T-cell (primary cell): Measurements from ENCODE around the gene PEAR1. TPM values are rescaled to one million over a fixed set of nuclear protein-coding genes. Genes with fewer than 3 reads are reported as not detected.

Source experiments
- ATAC-seq, 4 experiments: fragments of 200-7000 bp in 3 of 4; fragments of 150-1000 bp in 1 of 4; cut with Tn5 transposase; replicated peaks in 1 of 4; 1 replicate in 3 of 4; 2 replicates in 1 of 4; pipeline ENCODE4 v1.10.0; 2021; ENCODE audit warnings: moderate library complexity in 3 of 4, mild to moderate bottlenecking in 2 of 4, moderate number of reproducible peaks in 1 of 4
- CTCF ChIA-PET, 2 donors: fragments of 300-600 bp; sonication (Branson Sonifier 250); formaldehyde crosslinking; loops; one replicate each; lab custom pipeline; 2022; ENCODE audit warnings: antibody characterized with exemption in 2 of 2; lab: Charles Lee
- POLR2A ChIA-PET, 2 donors: fragments of 300-600 bp; sonication (Branson Sonifier 250); formaldehyde crosslinking; loops; one replicate each; lab custom pipeline; 2022; ENCODE audit warnings: antibody characterized with exemption in 2 of 2; lab: Charles Lee
- DNase-seq, 35 experiments: peaks; one replicate each; pipeline versions ENCODE4 v3.0.0 to v3.0.0-alpha.2; 2013 to 2023
- H3K27ac ChIP-seq: one replicate; pipeline ENCODE4 v1.5.1; 2013; ENCODE audit warnings: low read length
- H3K27me3 ChIP-seq, 2 experiments: replicated peaks in 1 of 2; 1 replicate in 1 of 2; 2 replicates in 1 of 2; pipeline versions ENCODE4 v1.6.1 to v1.7.0; 2013; ENCODE audit warnings: low read length in 1 of 2, mixed read lengths in 1 of 2; ENCODE audit not compliant: control insufficient read depth in 2 of 2, insufficient read depth in 2 of 2; ENCODE audit errors: extremely low read depth in 1 of 2
- H3K36me3 ChIP-seq, 2 donors: 1 replicate in 1 of 2; 2 replicates in 1 of 2; pipeline versions ENCODE4 v1.6.1 to v1.7.0; 2013; ENCODE audit warnings: low read length in 1 of 2; ENCODE audit not compliant: control insufficient read depth in 2 of 2, insufficient read depth in 1 of 2; ENCODE audit errors: extremely low read depth in 1 of 2
- H3K4me1 ChIP-seq, 2 experiments: 1 replicate in 1 of 2; 2 replicates in 1 of 2; pipeline versions ENCODE4 v1.6.1 to v1.7.0; 2013; ENCODE audit warnings: low read length in 2 of 2, mixed read lengths in 1 of 2; ENCODE audit not compliant: insufficient read depth in 2 of 2, control insufficient read depth in 1 of 2; ENCODE audit errors: extremely low read depth in 1 of 2
- H3K4me3 ChIP-seq, 2 donors: 1 replicate in 1 of 2; 2 replicates in 1 of 2; pipeline versions ENCODE4 v1.5.1 to v1.7.0; 2013; ENCODE audit warnings: mild to moderate bottlenecking in 2 of 2, low read length in 1 of 2, moderate library complexity in 1 of 2; ENCODE audit not compliant: control insufficient read depth in 1 of 2; ENCODE audit errors: extremely low read depth in 1 of 2
- H3K9me3 ChIP-seq: 2 replicates; pipeline ENCODE4 v1.7.0; 2013
- H3K27ac Mint-ChIP-seq, 2 donors: one replicate each; pipeline ENCODE4 v1.8.0; 2020 to 2021; ENCODE audit warnings: mild to moderate bottlenecking in 2 of 2, mixed read lengths in 2 of 2
- H3K27me3 Mint-ChIP-seq, 2 donors: one replicate each; pipeline ENCODE4 v1.8.0; 2021 to 2022; ENCODE audit warnings: mixed read lengths in 2 of 2
- H3K36me3 Mint-ChIP-seq: one replicate; pipeline ENCODE4 v1.8.0; 2021; ENCODE audit warnings: mixed read lengths
- H3K4me1 Mint-ChIP-seq, 3 donors: one replicate each; pipeline ENCODE4 v1.8.0; 2020 to 2022; ENCODE audit warnings: mixed read lengths in 3 of 3, mild to moderate bottlenecking in 1 of 3
- H3K4me3 Mint-ChIP-seq, 3 donors: one replicate each; pipeline ENCODE4 v1.8.0; 2020 to 2022; ENCODE audit warnings: mild to moderate bottlenecking in 3 of 3, mixed read lengths in 3 of 3, moderate library complexity in 3 of 3
- H3K9me3 Mint-ChIP-seq, 3 donors: one replicate each; pipeline ENCODE4 v1.8.0; 2020 to 2022; ENCODE audit warnings: mixed read lengths in 3 of 3
- WGBS: methylation state at CpG from one replicate; pipeline ENCODE4 v1.1.5; 2013; ENCODE audit warnings: missing lambda C conversion rate; ENCODE audit not compliant: insufficient coverage; 5-methylcytosine and 5-hydroxymethylcytosine counted together
- total RNA-seq, 35 experiments: library from RNA in 6 of 35; stranded (reverse) in 6 of 35; fragments of 120-200 nt in 1 of 35; gene quantifications; one replicate each; pipeline versions ENCODE4 v1.2.1 to v1.2.4 and lab custom pipeline; 2013 to 2026

PEAR1 gene
- total RNA-seq, 5 donors from 2014 or later (not counting 1 experiment from before 2014, with no cell fraction given): 0.09 to 0.67 (median 0.28) TPM

DNA sequence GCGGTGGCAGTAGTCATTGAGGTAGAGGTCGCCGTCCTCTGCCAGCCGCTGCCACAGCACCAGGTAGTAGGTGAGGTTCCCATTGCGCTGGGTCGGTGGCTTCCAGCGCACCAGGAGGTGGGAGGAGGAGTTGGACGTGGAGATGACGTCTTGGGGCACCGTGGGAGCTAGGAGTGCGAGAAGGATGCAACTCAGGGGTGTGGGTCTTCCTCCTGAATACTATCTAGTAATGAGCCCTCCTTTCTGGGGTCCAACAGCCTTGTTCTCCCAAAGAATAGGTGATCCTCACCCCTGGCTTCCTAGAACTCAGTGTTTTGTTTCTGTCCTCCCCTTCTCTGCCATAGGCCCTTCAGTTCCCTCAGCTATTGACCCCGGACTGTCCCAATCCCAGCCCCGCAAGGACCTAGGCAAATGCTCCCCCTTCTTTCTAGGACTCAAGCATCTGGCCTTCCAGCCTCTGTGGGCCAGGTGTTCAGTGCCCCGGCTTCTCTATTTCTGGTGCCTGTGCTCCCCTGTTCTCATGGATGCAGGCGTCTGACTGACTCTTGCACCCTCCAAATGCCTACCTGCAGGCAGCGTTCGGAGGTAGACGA lies 47.5 kb upstream of the PEAR1 start:
- Histone ChIP-seq H3K27me3 (peaks cover 10 to 75% of the 10 kb centered on the region in 2 experiments), H3K27ac (no peak overlapping the region), H3K9me3 (no peaks in the 10 kb centered on the region), H3K4me1 (peaks cover 0 to 30% of the 10 kb centered on the region in 2 experiments), H3K4me3 (no peak overlapping the region), H3K36me3 (no peaks in the 10 kb centered on the region)
- H3K4me3 Mint-ChIP-seq: peak overlapping the region in 1 of 3 donors; percentile 70
- H3K27ac Mint-ChIP-seq: no peak overlapping the region
- H3K4me1 Mint-ChIP-seq: peaks cover 24 to 39% (median 39%) of the 10 kb centered on the region in 3 donors
- POLR2A ChIA-PET: interaction anchor here in 1 of 2 donors (0.5 kb wide), 1 partner anchor 104 kb away, joined by 3 read pairs; no protein-coding TSS in a partner anchor
- CTCF ChIA-PET: no interaction called here
- no peaks in the 10 kb centered on the region for H3K9me3 Mint-ChIP-seq
- no peak for DNase-seq
- H3K36me3 Mint-ChIP-seq: peaks cover 2% of the 10 kb centered on the region
- no peak for ATAC-seq
- peaks cover 27 to 65% of the 10 kb centered on the region in 2 donors for H3K27me3 Mint-ChIP-seq
- 56% methylated on average over 14 of the region's 18 CpGs for WGBS

DNA sequence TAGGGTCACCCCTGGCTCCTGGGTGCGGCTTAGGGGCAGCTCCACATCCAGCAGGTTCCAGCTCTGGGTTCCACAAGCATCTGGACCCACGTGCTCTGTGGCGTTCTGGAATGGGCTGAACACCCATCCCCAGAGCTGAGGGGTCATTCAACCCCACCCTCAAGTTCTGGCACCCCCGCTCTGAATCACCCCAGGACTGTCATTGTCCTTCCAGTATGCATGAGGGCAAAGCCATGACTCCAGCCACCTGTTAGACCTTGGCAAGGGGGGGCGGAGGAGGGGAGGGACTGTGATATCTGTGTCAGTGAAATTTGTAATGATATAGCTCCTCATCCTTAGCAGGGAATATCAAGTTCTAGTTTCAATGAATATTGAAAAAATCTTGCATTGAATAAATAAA lies 46.9 kb upstream of the PEAR1 start:
- no peak overlapping the region for H3K4me3 ChIP-seq
- WGBS: 90% methylated on average over 3 of the region's 5 CpGs
- Mint-ChIP-seq H3K36me3 (peaks cover 2% of the 10 kb centered on the region), H3K9me3 (no peaks in the 10 kb centered on the region), H3K4me3 (peak overlapping the region in 1 of 3 donors; percentile 27), H3K27me3 (peaks cover 26 to 59% of the 10 kb centered on the region in 2 donors), H3K27ac (no peak overlapping the region), H3K4me1 (peaks cover 24 to 39% (median 39%) of the 10 kb centered on the region in 3 donors)
- H3K4me1 ChIP-seq: peaks cover 0 to 30% of the 10 kb centered on the region in 2 experiments
- DNase-seq (no peak), ATAC-seq (no peak)
- no peaks in the 10 kb centered on the region for H3K9me3 ChIP-seq
- no peaks in the 10 kb centered on the region for H3K36me3 ChIP-seq
- no peak overlapping the region for H3K27ac ChIP-seq
- ChIA-PET CTCF (no interaction called here), POLR2A (interaction anchor here in 1 of 2 donors (0.5 kb wide), 1 partner anchor 105 kb away, joined by 3 read pairs; no protein-coding TSS in a partner anchor)
- peaks cover 10 to 73% of the 10 kb centered on the region in 2 experiments for H3K27me3 ChIP-seq

DNA sequence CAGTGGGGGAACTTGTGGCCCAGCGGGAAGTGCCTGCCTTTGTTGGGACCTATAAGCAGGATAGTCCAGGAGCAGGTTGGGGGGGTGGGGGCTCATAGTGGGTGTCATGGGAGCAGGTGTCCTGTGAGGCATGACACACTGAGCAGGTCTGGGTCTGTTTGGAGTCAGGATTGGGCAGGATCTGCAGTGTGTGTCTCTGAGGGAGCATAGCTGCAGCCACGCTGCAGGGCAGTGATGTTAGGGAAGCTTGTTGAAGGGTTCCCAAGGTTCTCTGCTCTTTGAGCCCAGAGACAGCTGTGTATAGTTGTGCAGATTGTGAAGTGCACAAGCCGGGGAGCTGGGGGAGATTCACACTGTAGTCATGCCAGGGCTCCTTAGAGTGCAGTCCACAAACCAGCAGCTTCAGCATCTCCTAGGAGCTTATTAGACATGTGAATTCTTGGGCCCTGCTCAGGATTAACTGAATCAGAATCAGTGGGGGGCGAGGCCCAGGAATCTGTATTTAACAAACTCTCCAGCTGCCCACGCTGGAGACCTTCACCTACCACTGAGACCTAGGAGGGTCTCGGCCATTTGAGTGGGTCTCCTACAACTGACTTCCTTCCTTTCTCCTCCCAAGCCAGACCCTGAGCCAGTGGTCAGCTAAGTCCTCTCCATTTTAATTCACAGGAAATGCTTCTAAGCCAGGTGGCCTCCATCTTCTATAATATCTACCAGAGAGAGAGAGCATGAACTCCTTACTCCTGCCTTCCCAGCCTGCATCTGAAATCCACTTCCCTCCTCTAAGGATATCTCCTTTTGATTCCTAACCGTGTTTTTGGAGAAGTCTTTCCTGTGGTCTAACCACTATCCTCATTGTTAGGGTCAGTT lies 45.7 kb upstream of the PEAR1 start:
- Histone ChIP-seq H3K36me3 (no peaks in the 10 kb centered on the region), H3K4me1 (peaks cover 0 to 30% of the 10 kb centered on the region in 2 experiments), H3K9me3 (no peaks in the 10 kb centered on the region), H3K4me3 (peak overlapping the region in 1 of 2 donors; percentile 17), H3K27ac (no peak overlapping the region), H3K27me3 (peaks cover 10 to 73% of the 10 kb centered on the region in 2 experiments)
- Mint-ChIP-seq H3K4me3 (peak overlapping the region; percentile 24 to 71 (median 56)), H3K27ac (peak overlapping the region; percentile 6 to 36), H3K9me3 (no peaks in the 10 kb centered on the region), H3K27me3 (peaks cover 15 to 48% of the 10 kb centered on the region in 2 donors), H3K36me3 (peaks cover 2% of the 10 kb centered on the region), H3K4me1 (peaks cover 24 to 39% (median 39%) of the 10 kb centered on the region in 3 donors)
- ATAC-seq (no peak), DNase-seq (no peak)
- WGBS: 81% methylated on average over 6 of the region's 7 CpGs
- ChIA-PET CTCF (interaction anchor here (0.7 to 1.9 kb wide), 5 partner anchors 9 to 40 kb away, joined by 3 to 16 read pairs (median 5); no protein-coding TSS in a partner anchor), POLR2A (no interaction called here)

DNA sequence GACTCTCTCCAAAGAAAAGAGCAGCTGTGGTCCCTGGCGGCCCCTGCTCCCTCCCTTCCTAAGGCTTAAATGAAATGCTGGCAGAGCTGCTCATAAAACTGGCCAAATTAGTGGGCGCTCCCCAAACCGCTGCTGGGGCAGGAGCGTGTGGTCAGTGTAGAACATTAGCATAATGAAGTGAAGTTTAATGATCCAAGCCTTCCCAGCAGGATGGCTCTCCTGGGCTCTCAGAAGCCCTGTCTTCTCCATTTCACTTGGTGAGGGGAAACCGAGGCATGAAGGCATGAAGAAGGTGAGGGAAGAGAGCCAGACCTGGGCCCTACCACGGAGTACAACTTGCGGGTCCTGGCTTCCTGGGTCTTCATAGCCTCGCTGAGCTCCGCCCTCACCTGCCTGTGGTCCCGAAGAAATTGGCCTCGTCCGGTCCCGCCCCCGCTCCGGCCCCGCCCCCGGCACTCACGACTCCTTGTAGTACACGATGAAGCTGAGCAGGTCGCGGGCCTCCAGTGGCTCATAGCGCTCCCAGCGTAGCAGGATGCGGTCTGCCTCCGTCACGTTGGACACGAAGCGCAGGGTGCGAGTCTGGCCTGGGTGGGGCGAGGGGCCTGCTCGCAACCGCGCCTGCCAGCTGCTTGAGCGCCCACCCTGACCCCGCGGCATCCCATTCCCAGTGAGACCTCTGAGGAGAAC lies 44.9 kb upstream of the PEAR1 start:
- Histone ChIP-seq H3K27me3 (peaks cover 10 to 65% of the 10 kb centered on the region in 2 experiments), H3K36me3 (no peaks in the 10 kb centered on the region), H3K9me3 (no peaks in the 10 kb centered on the region), H3K27ac (peak overlapping the region; percentile 3), H3K4me1 (peaks cover 0 to 30% of the 10 kb centered on the region in 2 experiments), H3K4me3 (peak overlapping the region; percentile 17 to 18)
- peak; percentile 53 to 85 (median 76) for DNase-seq
- WGBS: 7% methylated on average over 34 of the region's 36 CpGs
- Mint-ChIP-seq H3K4me3 (peak overlapping the region; percentile 24 to 71 (median 56)), H3K36me3 (no peaks in the 10 kb centered on the region), H3K4me1 (peaks cover 24 to 39% (median 39%) of the 10 kb centered on the region in 3 donors), H3K27me3 (peaks cover 9 to 41% of the 10 kb centered on the region in 2 donors), H3K9me3 (no peaks in the 10 kb centered on the region), H3K27ac (peak overlapping the region; percentile 16 to 36)
- ChIA-PET CTCF (interaction anchor here (0.6 to 1.9 kb wide), 7 partner anchors 9 to 101 kb away, joined by 3 to 16 read pairs (median 5); no protein-coding TSS in a partner anchor), POLR2A (no interaction called here)
- peak; percentile 82 to 91 (median 88) for ATAC-seq

DNA sequence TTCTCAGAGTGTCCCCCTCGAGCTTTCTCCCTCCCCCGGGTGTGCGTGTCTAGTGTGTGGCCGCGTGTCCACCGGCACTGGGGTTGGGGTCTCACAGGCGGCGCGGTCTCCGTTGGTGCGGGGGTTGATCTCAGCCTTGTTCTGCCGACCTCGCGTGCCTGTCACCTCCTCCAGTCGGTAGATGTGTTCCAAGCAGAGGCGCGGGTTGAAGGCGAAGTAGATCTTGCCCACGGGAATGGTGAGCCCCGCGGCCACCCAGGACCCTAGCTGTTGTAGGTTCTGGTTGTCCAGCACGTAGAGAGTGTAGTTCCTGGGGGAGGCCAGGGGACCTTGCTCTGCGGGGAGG lies 44.4 kb upstream of the PEAR1 start:
- POLR2A ChIA-PET: no interaction called here

More for the DNA sequence above, 44.4 kb upstream of the PEAR1 start:
- peaks cover 4 to 36% of the 10 kb centered on the region in 2 donors for H3K27me3 Mint-ChIP-seq
- Histone ChIP-seq H3K4me3 (peak overlapping the region in 1 of 2 donors; percentile 18), H3K27me3 (peaks cover 9 to 63% of the 10 kb centered on the region in 2 experiments), H3K9me3 (no peaks in the 10 kb centered on the region), H3K4me1 (peaks cover 0 to 30% of the 10 kb centered on the region in 2 experiments), H3K27ac (peak overlapping the region; percentile 3), H3K36me3 (no peaks in the 10 kb centered on the region)
- DNase-seq: no peak
- H3K9me3 Mint-ChIP-seq: no peaks in the 10 kb centered on the region
- H3K36me3 Mint-ChIP-seq: no peaks in the 10 kb centered on the region
- WGBS: 47% methylated on average over 14 of the region's 23 CpGs
- CTCF ChIA-PET: interaction anchor here (0.6 to 1.9 kb wide), 5 partner anchors 10 to 101 kb away, joined by 4 to 16 read pairs (median 8); no protein-coding TSS in a partner anchor
- peak overlapping the region in 1 of 2 donors; percentile 2 for H3K27ac Mint-ChIP-seq
- peak overlapping the region; percentile 17 to 71 (median 56) for H3K4me3 Mint-ChIP-seq
- no peak for ATAC-seq
- peaks cover 21 to 36% (median 36%) of the 10 kb centered on the region in 3 donors for H3K4me1 Mint-ChIP-seq
